Mucosa of descending colon (tissue), 3 donors: ENCODE data around the gene ALG12. TPM values are rescaled to one million over a fixed set of nuclear protein-coding genes. Genes with fewer than 3 reads are reported as not detected.

ENCODE experiments used
- ATAC-seq: fragments of 200-7000 bp; cut with Tn5 transposase; one replicate; pipeline ENCODE4 v1.9.1; 2020; ENCODE audit warnings: mild to moderate bottlenecking, moderate library complexity
- DNase-seq, 3 donors: peaks; one replicate each; pipeline ENCODE4 v3.0.0-alpha.2; 2020
- H3K36me3 ChIP-seq: fragments of 200-600 bp; one replicate; pipeline ENCODE4 v1.8.0; 2021; ENCODE audit warnings: low read depth, mild to moderate bottlenecking
- H3K4me1 ChIP-seq: fragments of 200-600 bp; one replicate; pipeline ENCODE4 v1.8.0; 2021; ENCODE audit warnings: low read depth, mild to moderate bottlenecking
- H3K4me3 ChIP-seq: fragments of 200-600 bp; one replicate; pipeline ENCODE4 v1.8.0; 2021; ENCODE audit warnings: mild to moderate bottlenecking
- H3K9me3 ChIP-seq: fragments of 200-600 bp; one replicate; pipeline ENCODE4 v1.8.0; 2021; ENCODE audit warnings: mild to moderate bottlenecking
- intact Hi-C, 2 donors: fragments of 100-400 bp; cut with DNase I in 1 of 2; cut with micrococcal nuclease in 1 of 2; formaldehyde crosslinking; loops; one replicate each; pipeline versions ENCODE4 v1.11.0 to v1.11.1; 2022; cut with DNase I, micrococcal nuclease
- total RNA-seq, 3 donors: library from RNA; stranded (reverse); fragmentation: NEBNext Ultra II Directional in 2 of 3; extraction: Animal tissue kit (Norgen Biotek cat#: 25700) in 2 of 3; gene quantifications; one replicate each; pipeline versions ENCODE4 v1.2.1 to v1.2.4, GENCODE V29; 2021 to 2023
- TF ChIP-seq, protein P1 (sequence below): fragments of 200-600 bp; IDR thresholded peaks from one replicate; pipeline ENCODE4 v1.8.0; 2022; ENCODE audit warnings: antibody characterized with exemption, mild to moderate bottlenecking
- donor health status: DM: no; HTN: no; CAD: no; lungs with moderate emphysema.
- donor health status: DM: no; HTN: no; CAD: no.
- donor health status: DM: no; HTN: yes; CAD: no.

Gene ALG12
- total RNA-seq, 3 donors from 2014 or later, result 21.7 to 28.7 (median 25.5) TPM

DNA sequence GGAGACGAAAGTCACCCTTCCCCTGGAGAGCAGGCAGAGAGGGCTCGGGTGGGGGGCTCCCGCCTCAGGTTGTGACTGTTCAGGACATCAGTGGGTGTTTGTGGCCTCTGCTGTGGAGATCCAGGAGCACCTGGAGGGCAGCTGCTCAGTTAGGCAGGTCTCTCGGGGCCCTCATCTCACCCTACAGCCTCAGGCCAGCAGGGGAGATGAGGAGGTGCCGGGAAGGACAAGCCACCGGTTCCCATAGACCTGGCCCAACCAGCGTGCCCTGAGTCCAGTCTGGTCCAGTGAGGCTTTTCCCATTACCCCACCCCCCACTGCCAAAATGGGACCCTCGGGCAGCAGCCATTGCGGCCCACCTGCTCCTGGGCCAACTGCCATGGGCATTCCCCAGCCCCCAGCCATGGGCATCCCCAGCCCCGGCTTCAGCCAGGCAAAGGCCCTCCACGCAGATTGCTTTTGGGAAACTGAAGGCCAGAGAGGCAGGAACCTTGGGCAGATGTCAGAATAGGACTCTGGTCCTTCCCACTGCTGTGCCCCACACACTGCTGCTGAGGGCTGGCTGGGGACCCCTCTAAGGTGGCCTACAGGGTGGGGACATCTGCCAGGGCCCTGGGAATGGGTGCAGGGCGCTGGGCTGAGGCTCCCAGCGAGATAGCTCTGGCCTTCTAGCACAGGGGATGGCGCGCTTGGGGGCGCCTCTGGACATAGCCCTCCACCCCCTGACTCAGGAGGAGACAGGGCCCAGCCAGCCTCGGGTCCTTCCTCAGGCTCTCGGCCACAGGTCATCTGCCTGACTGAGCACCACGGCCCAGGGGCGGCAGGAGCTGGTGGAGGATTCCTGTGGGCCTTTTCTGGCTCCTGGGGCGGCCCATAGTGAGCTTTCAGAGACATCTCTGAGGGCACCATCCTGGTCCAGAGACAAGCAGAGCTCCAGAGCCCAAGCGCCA is 47.1 kb upstream of the ALG12 start:
- intact Hi-C loops, result no loop called here
- Histone ChIP-seq H3K4me1 (peaks cover 38% of the 10 kb centered on the region), H3K9me3 (no peaks in the 10 kb centered on the region), H3K36me3 (peaks cover 5% of the 10 kb centered on the region), H3K4me3 (no peak overlapping the region)
- ATAC-seq (no peak), DNase-seq (peak; percentile 23 to 59 (median 39))
- TF ChIP-seq, protein P1, sequence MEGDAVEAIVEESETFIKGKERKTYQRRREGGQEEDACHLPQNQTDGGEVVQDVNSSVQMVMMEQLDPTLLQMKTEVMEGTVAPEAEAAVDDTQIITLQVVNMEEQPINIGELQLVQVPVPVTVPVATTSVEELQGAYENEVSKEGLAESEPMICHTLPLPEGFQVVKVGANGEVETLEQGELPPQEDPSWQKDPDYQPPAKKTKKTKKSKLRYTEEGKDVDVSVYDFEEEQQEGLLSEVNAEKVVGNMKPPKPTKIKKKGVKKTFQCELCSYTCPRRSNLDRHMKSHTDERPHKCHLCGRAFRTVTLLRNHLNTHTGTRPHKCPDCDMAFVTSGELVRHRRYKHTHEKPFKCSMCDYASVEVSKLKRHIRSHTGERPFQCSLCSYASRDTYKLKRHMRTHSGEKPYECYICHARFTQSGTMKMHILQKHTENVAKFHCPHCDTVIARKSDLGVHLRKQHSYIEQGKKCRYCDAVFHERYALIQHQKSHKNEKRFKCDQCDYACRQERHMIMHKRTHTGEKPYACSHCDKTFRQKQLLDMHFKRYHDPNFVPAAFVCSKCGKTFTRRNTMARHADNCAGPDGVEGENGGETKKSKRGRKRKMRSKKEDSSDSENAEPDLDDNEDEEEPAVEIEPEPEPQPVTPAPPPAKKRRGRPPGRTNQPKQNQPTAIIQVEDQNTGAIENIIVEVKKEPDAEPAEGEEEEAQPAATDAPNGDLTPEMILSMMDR, result no peak

DNA sequence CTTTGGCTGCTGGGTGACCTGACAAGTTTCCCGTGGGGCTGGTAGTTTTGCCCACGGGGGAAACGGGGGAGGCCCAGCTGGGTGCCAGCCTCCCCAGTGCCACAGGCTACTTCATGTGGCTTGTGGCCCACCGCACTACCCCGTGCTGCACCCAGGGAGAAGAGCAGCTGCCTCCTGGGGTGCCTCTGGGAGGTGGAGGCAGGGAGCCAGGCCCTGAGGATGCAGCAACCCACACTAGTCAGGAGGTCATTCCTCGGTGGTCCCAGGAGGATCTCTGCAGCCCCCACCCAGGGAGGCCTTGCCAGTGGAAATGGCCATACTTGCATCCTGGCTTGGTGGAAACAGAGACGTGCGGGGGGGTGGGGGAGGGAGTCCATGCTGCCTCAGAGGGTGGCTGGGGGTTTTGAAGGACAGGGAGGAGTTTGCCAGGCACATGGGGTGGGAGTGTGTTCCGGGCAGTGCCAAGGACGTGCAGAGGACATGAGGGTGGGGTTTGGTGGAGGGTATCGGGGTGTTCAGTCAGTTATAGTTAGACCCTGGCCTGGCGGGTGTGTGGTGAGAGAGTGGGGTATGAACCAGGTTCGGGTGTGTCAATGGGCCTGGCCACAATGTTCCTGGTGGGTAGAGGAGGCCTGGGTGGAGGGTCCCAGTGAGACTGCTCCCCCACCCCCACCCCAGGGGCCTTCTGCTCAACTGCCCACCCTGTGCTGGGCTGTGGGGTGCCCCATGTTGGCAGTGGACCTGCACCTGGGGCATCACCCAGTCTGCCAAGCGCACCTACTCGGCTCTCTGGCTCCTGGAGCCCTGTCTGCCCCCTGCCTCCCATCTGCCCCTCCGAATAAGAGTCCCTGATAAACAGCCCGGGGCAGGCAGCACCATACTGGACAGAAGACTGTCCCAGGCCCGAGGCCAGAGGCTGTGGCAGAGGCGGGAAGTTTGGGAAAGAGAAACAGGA is 46.2 kb upstream of the ALG12 start:
- Histone ChIP-seq H3K9me3 (no peaks in the 10 kb centered on the region), H3K36me3 (peaks cover 5% of the 10 kb centered on the region), H3K4me1 (peaks cover 33% of the 10 kb centered on the region), H3K4me3 (no peak overlapping the region)
- DNase-seq (peak; percentile 20 to 61 (median 40)), ATAC-seq (no peak)
- TF ChIP-seq, protein P1, result no peak
- intact Hi-C loops, result no loop called here

DNA sequence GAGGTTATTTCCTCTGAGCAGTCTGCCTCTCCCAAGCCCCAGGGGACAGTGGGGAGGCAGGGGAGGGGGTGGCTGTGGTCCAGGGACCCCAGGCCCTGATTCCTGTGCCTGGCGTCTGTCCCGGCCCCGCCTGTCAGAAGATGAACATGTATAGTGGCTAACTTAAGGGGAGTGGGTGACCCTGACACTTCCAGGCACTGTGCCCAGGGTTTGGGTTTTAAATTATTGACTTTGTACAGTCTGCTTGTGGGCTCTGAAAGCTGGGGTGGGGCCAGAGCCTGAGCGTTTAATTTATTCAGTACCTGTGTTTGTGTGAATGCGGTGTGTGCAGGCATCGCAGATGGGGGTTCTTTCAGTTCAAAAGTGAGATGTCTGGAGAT is 45.4 kb upstream of the ALG12 start:
- ATAC-seq, result no peak

DNA sequence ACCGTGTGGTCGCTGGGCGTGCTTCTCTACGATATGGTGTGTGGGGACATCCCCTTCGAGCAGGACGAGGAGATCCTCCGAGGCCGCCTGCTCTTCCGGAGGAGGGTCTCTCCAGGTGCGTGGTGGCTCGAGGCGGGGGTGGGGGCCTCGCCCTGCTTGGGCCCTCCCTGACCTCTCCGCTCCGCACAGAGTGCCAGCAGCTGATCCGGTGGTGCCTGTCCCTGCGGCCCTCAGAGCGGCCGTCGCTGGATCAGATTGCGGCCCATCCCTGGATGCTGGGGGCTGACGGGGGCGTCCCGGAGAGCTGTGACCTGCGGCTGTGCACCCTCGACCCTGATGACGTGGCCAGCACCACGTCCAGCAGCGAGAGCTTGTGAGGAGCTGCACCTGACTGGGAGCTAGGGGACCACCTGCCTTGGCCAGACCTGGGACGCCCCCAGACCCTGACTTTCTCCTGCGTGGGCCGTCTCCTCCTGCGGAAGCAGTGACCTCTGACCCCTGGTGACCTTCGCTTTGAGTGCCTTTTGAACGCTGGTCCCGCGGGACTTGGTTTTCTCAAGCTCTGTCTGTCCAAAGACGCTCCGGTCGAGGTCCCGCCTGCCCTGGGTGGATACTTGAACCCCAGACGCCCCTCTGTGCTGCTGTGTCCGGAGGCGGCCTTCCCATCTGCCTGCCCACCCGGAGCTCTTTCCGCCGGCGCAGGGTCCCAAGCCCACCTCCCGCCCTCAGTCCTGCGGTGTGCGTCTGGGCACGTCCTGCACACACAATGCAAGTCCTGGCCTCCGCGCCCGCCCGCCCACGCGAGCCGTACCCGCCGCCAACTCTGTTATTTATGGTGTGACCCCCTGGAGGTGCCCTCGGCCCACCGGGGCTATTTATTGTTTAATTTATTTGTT is 44.8 kb upstream of the ALG12 start:
- intact Hi-C loops, result no loop called here
- DNase-seq, result peak; percentile 54 to 75 (median 59)
- ATAC-seq, result no peak
- TF ChIP-seq, protein P1, result no peak
- no peaks in the 10 kb centered on the region for H3K9me3 ChIP-seq
- peak overlapping the region; percentile 78 for H3K4me3 ChIP-seq
- peaks cover 5% of the 10 kb centered on the region for H3K36me3 ChIP-seq
- peaks cover 37% of the 10 kb centered on the region for H3K4me1 ChIP-seq

More for the DNA sequence above, 45.4 kb upstream of the ALG12 start:
- Histone ChIP-seq H3K4me1 (peaks cover 35% of the 10 kb centered on the region), H3K9me3 (no peaks in the 10 kb centered on the region), H3K36me3 (peaks cover 5% of the 10 kb centered on the region), H3K4me3 (no peak overlapping the region)
- intact Hi-C loops, result no loop called here
- TF ChIP-seq, protein P1, result no peak
- DNase-seq, result peak in 2 of 3 donors; percentile 48 to 64
